Right lobe of liver (tissue), 4 donors: ENCODE results near the gene ZCCHC14.

Experiments
- POLR2A ChIP-seq: fragments of 450-650 bp; IDR thresholded peaks from one replicate; pipeline ENCODE4 v1.6.1; 2017; ENCODE audit warnings: antibody characterized with exemption, mild to moderate bottlenecking
- TF ChIP-seq, protein P1 (sequence below), 4 donors: fragments of 200-600 bp in 3 of 4; fragments of 450-650 bp in 1 of 4; IDR thresholded peaks; one replicate each; pipeline versions ENCODE4 v1.5.1 to v1.8.0; 2016 to 2022; ENCODE audit warnings: antibody characterized with exemption in 4 of 4, mild to moderate bottlenecking in 2 of 4
- donor health status: DM: no; HTN: no; CAD: no.
- donor health status: DM: no; HTN: no; CAD: no.
- donor health status: DM: no; HTN: yes; CAD: no.

DNA sequence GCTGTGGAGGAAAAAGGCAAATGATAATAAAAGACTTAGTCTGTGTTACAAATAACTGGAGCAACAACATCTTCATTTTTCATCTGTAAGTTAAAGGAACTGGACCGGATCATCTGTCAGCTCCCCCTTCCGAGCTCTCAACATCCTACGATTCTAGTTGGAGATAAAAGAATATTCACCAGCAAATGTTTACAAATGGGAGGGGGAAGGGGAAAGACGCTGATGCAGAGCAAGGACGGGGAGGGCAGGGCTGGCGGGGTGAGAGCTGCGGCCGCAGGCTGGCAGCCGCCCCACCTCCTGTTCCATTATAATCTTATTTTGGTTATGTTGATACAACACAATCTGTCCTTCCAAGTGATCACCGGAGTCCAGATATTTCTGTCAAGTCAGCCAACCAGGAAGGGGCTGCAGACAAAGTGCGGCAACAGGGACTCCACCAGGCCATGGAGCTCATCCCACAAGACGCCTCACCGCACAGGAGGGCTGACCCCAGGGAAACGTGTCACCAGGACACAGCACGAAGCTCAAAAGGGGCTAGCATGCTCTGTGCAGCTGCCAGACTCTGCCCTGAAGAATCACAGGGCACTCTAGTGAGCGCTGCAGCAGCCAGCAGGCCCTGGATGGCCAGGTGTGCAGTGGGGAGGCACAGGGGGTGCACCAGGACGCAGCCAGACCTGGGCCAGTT lies 128.9 kb downstream of the ZCCHC14 start:
- TF ChIP-seq, protein P1, sequence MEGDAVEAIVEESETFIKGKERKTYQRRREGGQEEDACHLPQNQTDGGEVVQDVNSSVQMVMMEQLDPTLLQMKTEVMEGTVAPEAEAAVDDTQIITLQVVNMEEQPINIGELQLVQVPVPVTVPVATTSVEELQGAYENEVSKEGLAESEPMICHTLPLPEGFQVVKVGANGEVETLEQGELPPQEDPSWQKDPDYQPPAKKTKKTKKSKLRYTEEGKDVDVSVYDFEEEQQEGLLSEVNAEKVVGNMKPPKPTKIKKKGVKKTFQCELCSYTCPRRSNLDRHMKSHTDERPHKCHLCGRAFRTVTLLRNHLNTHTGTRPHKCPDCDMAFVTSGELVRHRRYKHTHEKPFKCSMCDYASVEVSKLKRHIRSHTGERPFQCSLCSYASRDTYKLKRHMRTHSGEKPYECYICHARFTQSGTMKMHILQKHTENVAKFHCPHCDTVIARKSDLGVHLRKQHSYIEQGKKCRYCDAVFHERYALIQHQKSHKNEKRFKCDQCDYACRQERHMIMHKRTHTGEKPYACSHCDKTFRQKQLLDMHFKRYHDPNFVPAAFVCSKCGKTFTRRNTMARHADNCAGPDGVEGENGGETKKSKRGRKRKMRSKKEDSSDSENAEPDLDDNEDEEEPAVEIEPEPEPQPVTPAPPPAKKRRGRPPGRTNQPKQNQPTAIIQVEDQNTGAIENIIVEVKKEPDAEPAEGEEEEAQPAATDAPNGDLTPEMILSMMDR (IDR thresholded peaks at IDR 0.05) = no peak
- TF ChIP-seq POLR2A = no peak
